GM21723 (cell line): ENCODE measurements around the gene CXCL6.

Experiments
- ATAC-seq: cut with Tn5 transposase; IDR thresholded peaks from one replicate; pipeline ENCODE4 v1.9.1; 2021; ENCODE audit warnings: mild to moderate bottlenecking, moderate library complexity; ENCODE audit not compliant: unreplicated experiment

Gene CXCL6

DNA sequence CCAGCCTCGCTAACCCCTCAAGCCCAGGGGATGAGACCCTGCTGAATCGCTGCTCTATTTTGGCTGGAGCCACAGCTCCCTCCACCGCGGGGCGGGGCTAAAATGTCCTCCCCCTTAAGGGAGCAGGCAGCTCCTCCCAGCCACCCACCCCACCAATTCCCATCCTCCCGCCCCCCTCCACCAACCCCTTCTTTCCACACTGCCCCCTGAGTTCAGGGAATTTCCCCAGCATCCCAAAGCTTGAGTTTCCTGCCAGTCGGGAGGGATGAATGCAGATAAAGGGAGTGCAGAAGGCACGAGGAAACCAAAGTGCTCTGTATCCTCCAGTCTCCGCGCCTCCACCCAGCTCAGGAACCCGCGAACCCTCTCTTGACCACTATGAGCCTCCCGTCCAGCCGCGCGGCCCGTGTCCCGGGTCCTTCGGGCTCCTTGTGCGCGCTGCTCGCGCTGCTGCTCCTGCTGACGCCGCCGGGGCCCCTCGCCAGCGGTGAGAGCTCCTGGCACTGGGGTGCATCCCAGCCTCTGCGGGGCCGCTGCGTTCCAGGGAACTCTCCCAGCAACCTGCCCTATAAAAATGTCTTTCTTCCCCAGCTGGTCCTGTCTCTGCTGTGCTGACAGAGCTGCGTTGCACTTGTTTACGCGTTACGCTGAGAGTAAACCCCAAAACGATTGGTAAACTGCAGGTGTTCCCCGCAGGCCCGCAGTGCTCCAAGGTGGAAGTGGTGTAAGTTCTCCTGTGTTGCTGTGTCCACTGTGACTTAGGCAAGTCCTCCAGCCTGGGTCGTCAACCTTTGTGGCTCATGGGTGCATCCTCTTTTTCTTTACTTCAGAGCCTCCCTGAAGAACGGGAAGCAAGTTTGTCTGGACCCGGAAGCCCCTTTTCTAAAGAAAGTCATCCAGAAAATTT lies at the start of gene CXCL6:
Gene CXCL6 (plus strand): TSS at position 306 of the 907 bp plus-strand sequence. CDS start 73 bp downstream, at position 379.
- no peak for ATAC-seq

DNA sequence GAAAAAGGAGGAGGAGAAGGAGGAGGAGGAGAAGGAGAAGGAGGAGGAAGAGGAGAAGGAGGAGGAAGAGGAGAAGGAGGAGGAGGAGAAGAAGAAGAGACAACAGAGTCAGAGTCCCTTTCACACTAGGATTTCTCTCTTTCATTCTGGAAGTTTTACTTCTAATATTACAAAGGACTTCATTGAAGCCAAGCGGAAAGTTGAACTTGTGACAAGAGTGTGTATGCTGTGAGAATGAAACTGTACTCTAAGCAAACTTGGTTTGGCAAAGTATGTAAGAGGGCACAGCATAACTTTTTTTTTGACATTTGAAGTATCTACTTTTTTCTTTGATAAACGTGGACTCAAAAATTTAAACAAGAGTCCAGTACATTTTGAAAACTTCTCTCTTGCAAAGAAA lies 48.1 kb upstream of the CXCL6 start:
- ATAC-seq = no peak

DNA sequence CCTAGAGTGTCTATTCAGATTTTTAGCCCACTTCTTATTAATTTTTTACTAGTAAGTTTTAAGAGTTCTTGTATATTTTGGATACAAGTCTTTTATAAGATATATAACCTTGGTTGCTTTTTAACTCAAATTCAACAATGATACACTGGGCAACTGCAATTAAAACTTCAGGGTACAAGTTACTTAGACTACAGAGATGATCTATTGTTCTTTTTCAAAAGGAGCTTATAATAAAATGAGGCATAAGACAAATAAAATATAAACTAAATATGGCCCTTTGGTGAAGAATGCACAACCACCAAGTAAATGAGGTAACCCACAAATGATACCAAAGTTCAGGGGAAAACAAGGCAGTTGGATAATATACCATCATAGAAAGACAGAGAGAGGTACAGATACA lies 37.6 kb upstream of the CXCL6 start:
- no peak for ATAC-seq

DNA sequence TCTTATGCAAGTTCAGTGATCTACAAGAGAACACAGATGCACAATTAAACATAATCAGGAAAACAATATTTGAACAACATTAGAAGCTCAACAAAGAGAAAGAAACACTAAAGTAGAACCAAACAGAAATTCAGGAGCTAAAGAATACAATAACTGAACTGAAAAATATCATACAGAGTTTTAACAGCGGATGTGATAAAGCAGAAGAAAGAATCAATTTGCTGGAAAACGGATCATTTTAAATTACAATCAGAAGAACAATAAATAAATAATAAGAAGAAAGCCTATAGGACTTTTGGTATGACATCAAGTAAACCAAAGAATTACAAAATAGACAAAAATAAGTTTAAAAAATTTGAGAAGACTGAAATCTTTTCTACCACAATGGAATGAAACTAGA lies 36.3 kb upstream of the CXCL6 start:
- ATAC-seq = no peak

DNA sequence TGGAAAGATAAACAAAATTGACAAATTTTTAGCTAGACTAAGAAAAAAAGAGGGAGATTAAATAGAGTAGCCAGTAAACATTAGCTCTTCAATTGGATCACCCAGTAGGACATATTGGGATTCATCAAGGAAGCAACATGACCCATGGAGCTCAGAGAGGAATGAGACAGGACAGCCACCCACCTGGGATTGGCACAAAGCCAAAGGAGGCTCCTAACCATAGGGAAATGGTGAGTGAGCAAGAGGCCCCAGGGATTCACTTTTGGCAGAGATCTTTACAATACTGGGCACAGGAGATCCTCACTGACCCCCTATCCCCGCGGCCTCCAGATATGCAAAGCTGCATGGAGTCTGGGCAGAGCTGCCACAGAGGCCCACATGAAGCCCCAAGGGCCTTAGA lies 34.8 kb upstream of the CXCL6 start:
- no peak for ATAC-seq

DNA sequence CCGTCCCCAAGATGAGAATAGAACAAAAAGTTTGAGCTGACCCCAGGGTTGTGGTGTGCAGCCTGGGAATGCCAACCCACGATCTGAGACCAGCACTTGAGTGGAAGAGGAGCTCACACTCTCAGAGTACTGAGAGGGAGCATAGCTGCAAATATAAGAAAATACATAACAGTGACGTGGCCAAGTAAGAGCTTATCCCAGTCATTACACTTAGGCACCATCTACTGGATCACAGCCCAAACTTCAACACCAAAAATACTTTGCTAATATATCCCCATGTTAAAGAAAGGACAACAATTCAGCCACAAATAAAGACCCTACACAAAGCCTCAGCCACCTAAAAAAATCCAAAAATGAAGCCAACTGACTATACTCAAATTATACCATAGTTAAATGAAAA lies 33.3 kb upstream of the CXCL6 start:
- ATAC-seq = no peak

DNA sequence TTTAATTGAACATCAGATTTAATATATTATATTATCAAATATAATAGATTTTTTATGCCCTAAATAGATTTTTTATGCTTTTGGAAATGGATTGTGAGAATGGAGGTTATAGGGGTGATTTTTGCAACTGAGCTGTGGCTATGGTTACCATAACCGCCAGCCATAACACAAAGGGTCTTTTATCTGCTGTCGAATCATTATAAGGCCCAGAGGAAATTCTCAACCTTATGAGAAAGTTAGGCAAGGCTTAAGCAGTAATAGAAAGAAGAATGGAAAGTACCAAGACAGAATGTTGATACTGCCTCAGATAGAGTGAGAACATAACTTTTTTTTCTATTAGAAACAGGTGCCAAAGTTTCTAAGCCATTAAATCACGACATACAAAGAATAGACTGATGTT lies 26.3 kb upstream of the CXCL6 start:
- ATAC-seq = no peak

DNA sequence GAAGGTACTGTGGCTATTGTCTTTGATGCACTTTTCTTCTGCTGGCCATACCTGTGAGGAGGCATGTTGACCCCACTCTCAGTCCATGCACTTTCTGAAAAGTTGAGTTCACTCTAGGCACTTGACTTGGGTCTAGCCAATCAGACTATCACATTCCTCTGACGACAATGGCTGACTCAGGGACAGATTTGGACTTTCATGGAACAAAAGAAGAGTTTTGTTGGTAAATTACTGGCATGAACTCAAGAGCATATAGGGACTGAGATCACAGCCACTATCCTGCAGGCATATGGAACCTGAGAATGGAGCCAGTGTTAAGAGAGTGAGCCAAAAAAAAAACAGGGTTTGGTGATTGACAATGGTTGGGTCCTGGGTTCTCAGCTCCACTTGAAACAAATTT lies 24.6 kb upstream of the CXCL6 start:
- ATAC-seq = no peak

DNA sequence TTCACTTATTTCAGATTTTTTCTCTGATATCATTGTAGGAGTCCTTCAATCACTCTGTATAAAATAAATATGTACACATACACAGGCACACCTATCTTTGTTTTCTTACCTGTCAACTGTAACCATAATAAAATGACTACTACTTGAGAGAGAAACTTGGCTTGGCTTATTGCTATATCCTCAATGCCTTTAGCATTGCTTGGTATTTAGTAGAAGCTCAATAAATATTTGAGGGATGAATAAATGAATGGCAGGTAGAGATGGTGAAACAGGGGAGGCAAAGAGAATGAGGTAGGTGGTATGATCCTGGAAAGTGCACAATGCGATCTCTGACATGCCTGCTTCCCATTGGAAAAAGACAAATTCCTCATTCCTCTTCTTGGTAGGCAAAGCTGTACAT lies 21.8 kb upstream of the CXCL6 start:
- no peak for ATAC-seq

DNA sequence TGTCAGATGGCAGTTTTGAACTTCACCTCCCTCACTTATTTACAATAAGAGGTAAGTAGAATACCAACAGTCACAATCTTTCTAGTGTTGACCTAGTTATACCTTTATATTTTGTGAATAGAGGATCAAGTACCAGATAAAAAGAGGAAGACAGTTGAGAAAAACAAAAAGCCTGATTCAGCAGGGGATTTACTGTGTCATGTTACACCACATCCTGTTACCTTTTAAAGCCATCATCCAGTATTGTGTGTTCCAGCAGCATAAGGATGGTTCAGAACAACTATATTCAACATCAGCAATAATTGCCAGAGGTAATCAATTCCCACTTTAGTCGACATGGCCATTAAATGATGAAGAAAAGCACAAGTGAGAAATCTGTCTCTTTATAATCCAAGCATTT lies 21.3 kb upstream of the CXCL6 start:
- no peak for ATAC-seq

DNA sequence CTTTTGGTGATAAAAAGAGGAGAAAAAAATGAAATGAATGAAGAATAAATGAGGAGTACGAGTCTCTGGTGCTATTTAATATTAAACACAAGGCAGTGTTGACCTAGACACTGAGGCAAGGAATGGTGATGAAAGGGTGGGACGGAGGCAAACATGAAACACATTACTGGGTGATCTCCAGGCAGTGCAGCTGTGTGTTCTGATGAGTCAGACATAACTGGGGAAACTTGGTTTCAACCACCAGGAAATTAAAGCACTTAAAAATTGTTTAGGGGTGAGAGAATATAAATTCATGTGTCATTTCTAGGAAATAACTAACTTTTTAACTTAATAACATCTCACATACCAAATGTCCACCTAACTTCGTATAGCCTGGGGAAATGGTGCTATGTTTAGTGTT lies 19.7 kb upstream of the CXCL6 start:
- ATAC-seq = no peak

DNA sequence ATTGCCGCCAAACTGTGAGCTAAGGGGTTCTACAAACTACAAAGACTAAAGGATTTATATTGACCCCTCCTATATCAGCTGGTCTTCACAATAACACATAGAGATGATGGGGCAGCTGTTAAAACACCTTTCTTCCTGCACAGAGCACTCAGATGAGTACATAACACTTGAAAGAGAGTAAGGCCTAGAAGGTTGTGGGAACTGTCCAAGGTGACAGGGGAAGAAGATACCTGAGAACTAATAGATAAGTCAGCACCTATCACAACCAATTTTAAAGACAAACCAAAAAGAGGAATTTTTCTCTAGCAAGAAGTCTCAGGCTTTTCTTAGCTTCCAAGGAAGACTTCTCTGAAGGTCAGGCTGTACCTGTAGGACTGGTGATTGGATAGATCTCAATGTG lies 19.1 kb upstream of the CXCL6 start:
- ATAC-seq = no peak

DNA sequence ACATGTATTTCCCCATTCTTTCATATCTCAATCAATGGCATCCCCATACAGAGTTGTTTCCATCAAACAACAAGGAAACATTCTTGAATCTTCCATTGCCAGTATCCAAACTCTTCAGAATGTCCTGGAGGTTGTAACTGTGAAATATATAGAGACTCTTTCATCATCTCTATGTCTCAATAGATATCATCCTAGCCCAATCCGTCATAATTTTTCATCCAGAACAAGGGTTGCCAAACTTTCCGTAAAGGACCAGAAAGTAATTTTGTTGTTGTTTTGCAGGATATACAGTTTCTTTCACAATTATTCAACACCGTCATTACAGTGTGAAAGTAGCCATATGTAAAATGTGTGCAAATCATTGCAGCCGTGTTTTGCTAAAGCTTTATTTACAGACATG lies 15.2 kb upstream of the CXCL6 start:
- ATAC-seq = no peak

DNA sequence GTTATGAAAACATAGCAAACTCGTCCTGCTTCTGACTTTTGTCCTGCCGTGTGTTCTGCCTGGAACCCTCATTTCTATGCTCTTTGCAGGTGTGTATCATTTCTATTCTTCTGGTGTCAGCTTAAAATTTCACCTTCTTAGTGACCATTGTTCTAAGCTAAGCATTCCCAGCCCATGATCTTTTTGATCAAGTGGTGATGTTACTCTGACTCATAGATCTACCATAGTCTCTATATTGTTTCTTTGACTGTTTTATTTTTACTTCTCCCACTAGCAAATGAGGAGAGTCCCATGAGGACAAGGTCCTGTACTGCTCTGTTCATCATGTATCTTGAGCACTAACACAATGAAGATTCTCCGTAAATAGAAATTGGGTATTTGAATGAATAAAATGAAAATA lies 14.1 kb upstream of the CXCL6 start:
- ATAC-seq = no peak

DNA sequence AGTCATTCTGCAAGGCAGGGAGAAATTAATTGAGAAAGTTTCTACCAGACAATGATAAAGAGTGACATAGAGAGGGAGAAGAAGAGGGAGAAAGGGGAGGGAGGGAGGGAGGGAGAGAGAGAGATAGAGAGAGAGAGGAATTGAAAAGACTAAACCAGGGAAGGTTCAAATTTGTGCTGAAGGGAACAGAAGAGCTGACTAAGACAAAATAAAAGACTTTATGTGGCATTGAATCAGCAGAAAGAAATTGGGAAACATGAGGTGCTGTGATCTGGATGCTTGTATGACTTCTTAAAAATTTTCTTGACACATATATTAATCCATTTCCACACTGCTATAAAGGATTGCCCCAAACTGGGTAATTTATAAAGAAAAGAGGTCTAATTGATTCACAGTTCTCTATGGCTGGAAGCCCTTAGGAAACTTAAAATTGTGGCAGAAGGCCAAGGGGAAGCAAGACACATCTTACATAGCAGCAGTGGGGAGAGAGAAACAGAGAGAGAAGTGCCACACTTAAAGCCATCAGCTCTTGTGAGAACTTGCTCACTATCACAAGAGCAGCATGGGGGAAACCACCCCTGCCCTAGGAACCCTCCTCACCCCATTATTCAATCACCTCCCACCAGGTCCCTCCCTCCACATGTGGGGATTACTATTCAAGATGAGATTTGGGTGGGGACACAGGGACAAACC lies 13.5 kb upstream of the CXCL6 start:
- no peak for ATAC-seq

DNA sequence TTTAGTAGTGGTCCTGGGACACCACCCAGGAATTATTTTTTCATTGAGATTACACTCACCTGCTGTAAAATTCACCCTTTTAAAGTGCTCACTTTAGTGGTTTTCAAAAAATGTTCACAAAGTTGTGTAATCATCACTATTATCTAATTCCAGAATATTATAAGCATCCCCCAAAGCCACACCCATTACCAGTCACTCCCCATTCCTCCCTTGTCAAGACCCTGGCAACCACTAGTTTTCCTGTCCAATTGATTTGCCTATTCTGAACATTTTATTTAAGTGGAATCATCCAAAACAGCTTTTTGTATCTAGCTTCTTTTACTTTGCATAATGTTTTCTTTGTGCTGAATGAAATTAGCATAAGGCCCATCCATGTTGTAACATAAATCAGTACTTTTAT lies 12.7 kb upstream of the CXCL6 start:
- ATAC-seq = no peak

DNA sequence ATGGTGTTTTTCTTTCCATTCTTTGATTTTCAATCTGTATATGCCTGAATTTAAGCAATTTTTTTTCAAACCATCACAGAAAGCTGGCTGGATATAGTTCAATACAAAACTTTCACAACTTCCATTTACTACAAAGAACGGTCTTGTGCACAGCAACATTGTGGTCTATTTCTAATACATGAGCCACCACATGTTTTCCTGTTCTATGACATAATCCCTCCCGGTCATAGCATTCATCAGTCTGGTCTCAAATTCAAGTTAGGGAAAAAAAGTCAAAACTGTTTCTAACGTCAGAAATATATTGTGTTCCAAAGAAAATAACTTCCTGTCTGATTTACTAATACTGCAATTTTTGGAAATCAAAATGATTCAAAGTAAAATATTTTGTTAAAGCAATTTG lies 7.5 kb upstream of the CXCL6 start:
- no peak for ATAC-seq

DNA sequence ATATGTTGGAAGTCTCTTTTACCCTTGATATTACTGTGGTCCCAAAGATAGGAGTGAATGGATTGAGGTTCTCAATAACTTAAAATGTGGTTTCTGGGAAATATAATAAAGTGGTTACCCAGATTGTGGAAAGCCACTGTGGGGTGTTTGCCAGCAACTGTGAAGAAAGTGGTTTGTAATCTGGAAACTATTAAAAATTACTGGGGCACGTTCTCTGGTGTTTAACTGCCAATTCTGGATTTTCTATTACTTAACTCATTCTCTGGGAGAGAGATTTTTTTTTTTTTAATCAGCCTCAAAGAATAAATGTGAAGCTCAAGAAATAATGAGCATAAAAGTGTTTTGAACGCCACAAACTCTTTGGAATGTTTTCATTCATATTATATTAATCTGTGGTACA lies 4.9 kb upstream of the CXCL6 start:
- no peak for ATAC-seq

DNA sequence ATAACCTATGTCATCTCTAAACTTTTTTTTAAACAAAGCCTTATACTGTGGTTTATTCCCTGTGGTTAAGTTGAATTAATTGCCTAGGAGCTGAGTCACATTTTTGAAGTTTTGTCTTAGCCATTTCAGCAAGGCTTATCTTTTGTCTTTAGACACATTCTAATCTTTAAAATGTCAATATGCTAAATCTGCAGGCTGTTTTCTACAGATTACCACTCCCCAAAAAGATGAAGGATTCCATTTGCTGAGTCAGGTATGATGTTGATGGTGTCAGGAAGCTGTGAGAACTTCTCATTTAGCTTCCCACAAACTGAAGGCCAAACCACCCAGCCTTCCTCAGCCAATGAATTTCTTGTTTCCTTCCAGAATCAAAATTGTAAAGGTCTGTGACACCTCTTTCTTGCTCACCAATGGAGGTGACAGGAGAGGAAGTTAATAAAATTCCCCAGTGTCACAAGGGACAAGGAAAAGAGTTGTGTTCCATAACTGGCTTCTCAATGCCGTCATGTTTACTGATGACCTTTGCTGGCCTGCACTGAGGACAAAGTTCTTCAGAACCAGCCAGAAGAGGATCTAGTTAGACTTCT lies 3.7 kb upstream of the CXCL6 start:
- no peak for ATAC-seq

DNA sequence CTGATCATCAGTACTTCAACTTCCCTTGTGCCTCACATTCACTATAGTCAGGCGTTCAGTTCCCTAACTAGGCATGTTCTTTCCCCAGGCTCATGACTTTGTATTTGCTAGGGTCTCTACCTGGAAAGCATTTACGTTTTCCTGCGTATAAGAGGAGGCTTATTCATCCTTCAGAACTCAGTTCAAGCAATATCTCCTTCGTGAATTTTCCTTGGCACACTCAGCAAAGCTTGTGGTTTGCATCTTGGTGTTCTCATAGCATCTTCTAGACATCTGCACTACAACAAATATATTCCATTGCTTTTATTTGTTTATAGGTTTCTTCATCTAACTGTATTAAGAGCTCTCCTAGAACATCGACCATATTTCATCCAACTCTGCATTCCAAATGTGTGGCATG lies 2.6 kb downstream of the CXCL6 start:
- ATAC-seq = no peak

DNA sequence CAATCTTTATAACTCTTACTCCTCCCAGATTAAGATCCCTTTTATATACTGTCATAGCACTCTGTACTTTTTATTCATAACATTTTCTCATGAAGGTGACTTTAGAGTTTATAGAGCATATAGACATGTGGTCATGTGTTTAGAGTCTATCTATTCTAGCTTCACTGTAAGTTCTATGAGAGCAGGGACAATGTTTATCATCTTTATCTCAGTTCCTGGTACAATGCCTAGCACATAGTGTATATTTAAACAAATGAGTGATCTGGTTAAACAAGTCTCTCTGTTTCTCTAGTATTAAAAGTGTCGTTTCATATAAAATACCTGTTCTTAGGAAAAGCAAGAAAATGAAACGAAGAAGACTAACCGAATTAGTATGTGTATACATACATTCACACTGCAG lies 3.2 kb downstream of the CXCL6 start:
- no peak for ATAC-seq
